ENCODE measurements around the gene MAJIN.

The MAJIN gene

GRCh38 chr11:64894812-64895452 is 77.0 kb downstream of the MAJIN start:
- no peak for TF ChIP-seq CTCF (IDR thresholded peaks at IDR 0.05; ENCODE audit: low read depth, low read length)
- no peak for DNase-seq (ENCODE audit: extremely low read depth, low read depth)

- peak; percentile 88 for TF ChIP-seq CTCF (IDR thresholded peaks at IDR 0.05; ENCODE audit: low read depth, low read length)
- DNase-seq (ENCODE audit: extremely low read depth, low read depth): no peak
Observed at GRCh38 chr11:64894070-64894811, 77.7 kb downstream of the MAJIN start.

- no peak for TF ChIP-seq CTCF (IDR thresholded peaks at IDR 0.05; ENCODE audit: low read depth, low read length)
- DNase-seq (ENCODE audit: extremely low read depth, low read depth): no peak
Observed at GRCh38 chr11:64893194-64894069, 78.5 kb downstream of the MAJIN start.

- no peak for TF ChIP-seq CTCF (IDR thresholded peaks at IDR 0.05; ENCODE audit: low read depth, low read length)
- no peak for DNase-seq (ENCODE audit: extremely low read depth, low read depth)
Observed at GRCh38 chr11:64892838-64893193, 79.1 kb downstream of the MAJIN start.

GRCh38 chr11:64892411-64892831 is 79.5 kb downstream of the MAJIN start:
- DNase-seq (ENCODE audit: extremely low read depth, low read depth): no peak
- TF ChIP-seq CTCF (IDR thresholded peaks at IDR 0.05; ENCODE audit: low read depth, low read length): no peak

GRCh38 chr11:64891880-64892279 is 80.0 kb downstream of the MAJIN start:
- no peak for TF ChIP-seq CTCF (IDR thresholded peaks at IDR 0.05; ENCODE audit: low read depth, low read length)
- DNase-seq (ENCODE audit: extremely low read depth, low read depth): no peak
